Gastroesophageal sphincter (tissue), 3 donors: ENCODE data around the gene SLC37A1.

ENCODE experiments used
- CTCF ChIP-seq, 4 experiments: fragments of 200-600 bp in 2 of 4; fragments of 450-650 bp in 2 of 4; sonication (generic) in 1 of 4; IDR thresholded peaks; one replicate each; pipeline ENCODE4 v1.5.1; 2017 to 2019; ENCODE audit warnings: antibody characterized with exemption in 4 of 4, mild to moderate bottlenecking in 2 of 4, moderate library complexity in 2 of 4
- POLR2A ChIP-seq, 2 donors: fragments of 450-650 bp; IDR thresholded peaks; one replicate each; pipeline ENCODE4 v1.6.1; 2017; ENCODE audit warnings: antibody characterized with exemption in 2 of 2, mild to moderate bottlenecking in 2 of 2, moderate library complexity in 1 of 2

- no peak for TF ChIP-seq POLR2A (IDR thresholded peaks at IDR 0.05)
- TF ChIP-seq CTCF (IDR thresholded peaks at IDR 0.05) = no peak
Measured at GRCh38 chr21:42518626-42519025, 5.0 kb downstream of the SLC37A1 start.
